Posterior vena cava (tissue), 2 donors: ENCODE data around the gene NETO2. TPM values are rescaled to one million over a fixed set of nuclear protein-coding genes. Genes with fewer than 3 reads are reported as not detected.
"Not testable (repeated sequence)": the region's sequence is repeated elsewhere in the genome, so short reads cannot be mapped to it uniquely, and the experiment has no call there.

Source experiments
- DNase-seq: peaks from one replicate; pipeline ENCODE4 v3.0.0-alpha.2; 2020; ENCODE audit warnings: low spot score
- intact Hi-C, 2 donors: fragments of 100-400 bp; cut with DNase I; formaldehyde crosslinking; loops; one replicate each; pipeline versions ENCODE4 v1.14.1 to v1.14.2; 2022 to 2023
- total RNA-seq, 2 donors: library from RNA; stranded (reverse); fragmentation: NEBNext Ultra II Directional; extraction: Animal tissue kit (Norgen Biotek cat#: 25700); gene quantifications; one replicate each; pipeline ENCODE4 v1.2.1, GENCODE V29; 2021
- donor health status: DM: yes; HTN: yes; CAD: no.
- donor health status: DM: yes; HTN: yes; CAD: no.

The NETO2 gene
- total RNA-seq, 2 donors from 2014 or later = 1.3 to 2.6 TPM

DNA sequence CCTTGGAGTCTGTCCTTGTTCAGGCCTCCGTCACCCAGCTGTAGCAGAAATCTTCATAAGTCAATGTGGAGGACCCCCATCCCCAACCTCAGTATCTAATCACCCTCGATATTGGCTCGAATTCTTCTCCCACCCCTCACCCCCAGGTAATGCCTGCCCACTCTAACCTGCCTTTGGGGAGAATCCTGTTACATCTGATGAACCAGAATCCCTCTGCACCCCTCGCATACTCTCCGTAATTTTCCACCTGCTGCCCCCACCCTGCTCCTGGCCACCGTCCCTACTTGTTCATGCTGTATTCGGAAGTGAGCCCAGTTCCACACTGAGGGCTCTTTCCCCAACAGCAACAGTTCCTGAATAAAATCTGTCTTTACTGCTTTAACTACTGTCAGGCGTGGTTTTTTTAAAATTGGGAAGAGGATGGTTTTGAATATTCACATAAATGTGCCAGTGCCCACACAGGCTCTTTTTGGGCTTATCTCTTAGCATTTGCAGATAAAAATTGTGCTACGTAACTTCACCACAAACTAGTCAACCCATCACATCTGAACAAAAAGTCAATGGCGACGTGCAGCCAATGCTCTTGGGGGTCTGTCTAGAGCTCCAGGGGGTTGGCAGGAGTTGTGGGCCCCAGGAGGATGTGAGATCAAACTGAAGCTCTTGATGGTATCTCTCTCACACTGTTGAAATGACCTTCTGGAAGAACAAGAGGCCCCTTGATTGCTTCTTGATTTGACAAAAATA is 73.7 kb downstream of the NETO2 start:
- intact Hi-C loops = no loop called here
- DNase-seq = no peak

DNA sequence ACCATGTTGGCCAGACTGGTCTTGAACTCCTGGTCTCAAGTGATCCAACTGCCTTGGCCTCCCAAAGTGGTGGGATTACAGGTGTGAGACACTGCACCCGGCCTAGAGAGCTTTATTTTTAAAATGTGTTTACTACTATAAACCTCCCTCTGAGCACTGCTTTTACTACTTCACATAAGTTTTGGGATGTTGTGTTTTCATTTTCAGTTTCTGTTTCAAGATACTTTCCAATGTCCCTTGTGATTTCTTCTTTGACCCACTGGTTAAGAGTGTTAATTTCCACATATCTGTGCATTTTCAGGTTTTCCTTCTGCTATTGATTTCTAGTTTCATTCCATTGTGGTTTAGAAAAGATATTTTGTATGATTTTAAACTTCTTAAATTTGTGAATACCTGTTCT is 74.4 kb downstream of the NETO2 start:
- no peak for DNase-seq

GRCh38 chr16:47067203-47067602 is 76.5 kb downstream of the NETO2 start:
- DNase-seq = no peak
- intact Hi-C loops = no loop called here

More for the DNA sequence above, 74.4 kb downstream of the NETO2 start:
- intact Hi-C loops = no loop called here

DNA sequence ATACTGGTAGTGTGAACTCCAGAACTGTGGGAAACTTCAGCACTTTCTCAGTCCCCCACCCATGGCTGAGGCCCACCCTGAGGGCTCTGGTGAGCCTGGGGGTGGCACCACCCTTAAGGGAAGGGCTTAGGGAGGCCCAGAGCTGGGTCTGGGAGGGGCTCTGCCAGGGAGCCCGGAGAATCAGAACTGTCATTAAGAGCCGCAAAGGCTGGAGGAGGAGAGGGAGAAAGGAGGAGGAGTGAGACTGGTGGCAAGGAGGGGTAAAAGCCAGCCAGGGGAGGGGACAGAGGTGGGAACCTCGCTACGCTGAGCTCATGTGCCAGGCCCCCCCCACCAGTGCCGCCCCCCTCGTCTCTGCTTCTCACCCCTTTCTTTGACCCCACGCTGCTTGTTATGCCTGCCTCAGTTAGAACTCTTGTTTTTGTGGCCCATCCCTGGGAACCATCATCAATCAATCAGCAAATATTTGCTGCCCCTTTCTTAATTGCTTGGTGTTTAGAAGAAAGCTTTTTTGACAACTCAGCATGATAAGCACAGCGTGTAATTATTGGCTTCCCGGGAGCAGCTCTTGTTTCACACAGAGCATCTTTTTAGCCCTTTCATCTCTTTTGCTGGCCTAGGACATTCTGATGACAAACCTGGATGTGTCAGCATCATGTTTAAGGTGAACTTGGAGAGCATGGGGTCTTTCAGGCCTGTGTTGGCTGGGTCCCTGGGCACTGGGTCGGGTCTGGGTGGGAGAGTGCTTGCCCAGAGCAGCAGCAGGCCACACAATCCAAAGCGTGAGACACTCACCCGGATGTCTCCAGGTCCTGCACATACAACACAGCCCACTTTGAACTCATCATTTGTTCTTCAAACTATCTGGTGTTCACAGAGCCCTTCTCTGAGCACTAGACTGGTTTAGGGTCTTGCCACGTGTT is 77.7 kb downstream of the NETO2 start:
- DNase-seq = no peak
- intact Hi-C loops = no loop called here

GRCh38 chr16:47064775-47065174 is 79.0 kb downstream of the NETO2 start:
- DNase-seq = no peak
- intact Hi-C loops = no loop called here

DNA sequence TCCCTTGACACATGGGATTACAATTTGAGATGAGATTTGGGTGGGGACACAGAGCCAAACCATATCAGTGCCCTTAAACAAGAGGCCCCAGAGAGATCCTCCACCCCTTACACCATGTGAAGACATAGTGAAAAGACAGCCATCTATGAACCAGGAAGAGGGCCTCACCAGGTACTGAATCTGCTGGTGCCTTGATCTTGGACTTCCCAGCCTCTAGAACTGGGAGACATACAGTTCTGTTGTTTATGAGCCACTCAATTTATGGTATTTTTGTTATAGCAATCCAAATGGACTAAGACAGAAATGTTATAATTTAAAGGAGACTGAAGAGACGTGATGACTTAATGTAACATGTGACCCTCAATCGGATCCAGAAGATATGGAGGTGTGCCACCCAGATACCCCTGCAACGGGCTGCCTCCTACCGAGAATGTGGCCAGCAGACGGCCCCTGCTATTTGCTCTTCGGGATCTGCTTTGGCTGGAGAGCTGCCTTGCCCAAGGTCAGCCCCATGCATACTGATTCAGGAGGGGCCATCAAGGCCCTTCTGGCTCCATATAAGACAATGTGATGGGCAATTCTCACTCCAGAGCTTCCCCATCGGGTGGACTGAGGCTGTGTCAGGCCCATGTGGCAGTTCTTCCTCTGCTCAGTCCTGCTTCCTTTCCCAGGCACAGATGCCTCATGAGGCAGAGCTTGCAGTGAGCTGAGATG is 80.6 kb downstream of the NETO2 start:
- DNase-seq = peak; percentile 17

DNA sequence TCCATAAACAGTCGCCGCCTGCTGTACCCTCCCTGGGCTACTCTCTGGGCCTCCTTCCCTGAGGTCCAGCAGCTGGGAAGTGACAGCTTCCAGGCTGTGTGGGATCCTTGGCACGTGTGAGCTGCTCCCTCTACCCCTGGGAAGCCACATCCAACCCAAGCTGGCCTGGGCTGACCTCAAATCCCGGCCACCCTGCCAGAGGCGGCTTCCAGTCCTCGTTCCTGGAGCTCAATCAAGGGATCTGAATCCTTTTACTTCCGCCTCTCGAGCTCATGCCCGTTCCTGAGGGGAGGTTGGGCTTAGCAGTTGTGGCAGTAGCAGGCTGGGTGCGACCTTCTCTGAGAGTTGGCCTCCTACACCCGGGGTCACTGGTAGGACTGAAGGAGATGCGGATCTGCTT is 82.5 kb downstream of the NETO2 start:
- intact Hi-C loops = no loop called here
- DNase-seq = peak; percentile 69

More for the DNA sequence above, 80.6 kb downstream of the NETO2 start:
- intact Hi-C loops = no loop called here

- peak; percentile 11 for DNase-seq
- intact Hi-C loops = no loop called here
These were observed 83.1 kb downstream of the NETO2 start for GRCh38 chr16:47060596-47060995.

DNA sequence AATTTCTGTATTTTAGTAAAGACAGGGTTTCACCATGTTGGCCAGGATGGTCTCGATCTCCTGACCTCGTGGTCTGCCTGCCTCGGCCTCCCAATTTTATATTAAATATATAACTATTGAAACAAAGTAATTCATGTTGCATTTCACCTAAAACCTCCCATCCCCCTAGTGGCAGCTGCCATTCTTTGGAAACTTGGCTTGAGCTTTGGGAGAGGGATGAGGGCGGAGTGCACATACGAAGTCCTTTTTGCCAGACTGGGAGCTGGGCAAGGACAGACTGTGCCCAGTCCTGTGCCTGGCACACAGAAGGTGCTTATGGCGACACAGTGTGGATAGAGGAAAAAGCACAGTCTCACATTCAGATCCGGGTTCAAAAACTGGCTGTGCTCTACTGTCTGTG is 83.8 kb downstream of the NETO2 start:
- intact Hi-C loops = no loop called here
- DNase-seq = peak; percentile 41

GRCh38 chr16:47059130-47059529 is 84.6 kb downstream of the NETO2 start:
- intact Hi-C loops = not testable (repeated sequence)
- DNase-seq = peak; percentile 26

GRCh38 chr16:47058295-47059086 is 85.3 kb downstream of the NETO2 start:
- intact Hi-C loops = no loop called here
- DNase-seq = peak; percentile 42

GRCh38 chr16:47057630-47057993 is 86.1 kb downstream of the NETO2 start:
- intact Hi-C loops = no loop called here
- peak; percentile 49 for DNase-seq

- intact Hi-C loops = no loop called here
- DNase-seq = peak; percentile 13
These were observed 86.8 kb downstream of the NETO2 start for GRCh38 chr16:47056688-47057629.

- intact Hi-C loops = not testable (repeated sequence)
- peak; percentile 32 for DNase-seq
These were observed 87.7 kb downstream of the NETO2 start for GRCh38 chr16:47056061-47056460.

- DNase-seq = peak; percentile 62
- intact Hi-C loops = no loop called here
These were observed 88.4 kb downstream of the NETO2 start for GRCh38 chr16:47055136-47055885.

- intact Hi-C loops = no loop called here
- peak; percentile 38 for DNase-seq
These were observed 89.4 kb downstream of the NETO2 start for GRCh38 chr16:47054306-47054705.

GRCh38 chr16:47053895-47054294 is 89.8 kb downstream of the NETO2 start:
- peak; percentile 38 for DNase-seq
- intact Hi-C loops = no loop called here
